Upper lobe of left lung (tissue), 4 donors: ENCODE results near the gene RNF44.

Experiments used
- CTCF ChIP-seq, 6 experiments: fragments of 450-650 bp in 4 of 6; fragments of 200-600 bp in 2 of 6; sonication (generic) in 2 of 6; IDR thresholded peaks; one replicate each; pipeline ENCODE4 v1.5.1; 2016 to 2019; ENCODE audit warnings: antibody characterized with exemption in 6 of 6
- EP300 ChIP-seq, 4 donors: sonication (generic); formaldehyde crosslinking; IDR thresholded peaks; one replicate each; pipeline ENCODE4 v1.5.1; 2017; ENCODE audit warnings: antibody characterized with exemption in 4 of 4, control low read depth in 2 of 4
- POLR2A ChIP-seq, 4 donors: fragments of 450-650 bp; IDR thresholded peaks; one replicate each; pipeline ENCODE4 v1.5.1; 2016 to 2017; ENCODE audit warnings: antibody characterized with exemption in 4 of 4, mild to moderate bottlenecking in 2 of 4

GRCh38 chr5:176526462-176526861 lies 10.7 kb downstream of the RNF44 start:
- TF ChIP-seq CTCF (IDR thresholded peaks at IDR 0.05) (no peak), POLR2A (IDR thresholded peaks at IDR 0.05) (no peak), EP300 (IDR thresholded peaks at IDR 0.05) (no peak)
